Caco-2 (cell line): ENCODE data around the gene KCNN3. TPM values are rescaled to one million over a fixed set of nuclear protein-coding genes. Genes with fewer than 3 reads are reported as not detected.

Source experiments
- BruUV-seq: library from RNA; stranded (reverse); fragments of 400-500 nt; replicated peaks from 2 replicates; lab custom pipeline; 2021; lab: Mats Ljungman, UMichigan
- CTCF ChIA-PET: fragments of 300-600 bp; sonication (Branson Sonifier 250); formaldehyde crosslinking; loops from one replicate; lab custom pipeline; 2022; ENCODE audit warnings: antibody characterized with exemption; lab: Charles Lee
- POLR2A ChIA-PET: fragments of 300-600 bp; sonication (Branson Sonifier 250); formaldehyde crosslinking; loops from one replicate; lab custom pipeline; 2022; ENCODE audit warnings: antibody characterized with exemption; lab: Charles Lee
- DNase-seq, 2 experiments: peaks; one replicate each; pipeline versions ENCODE4 v3.0.0 to v3.0.0-alpha.2; 2020 to 2022
- H3K27me3 ChIP-seq: replicated peaks from 2 replicates; pipeline ENCODE4 v1.6.0; 2011; ENCODE audit warnings: low read length; ENCODE audit not compliant: control insufficient read depth, insufficient read depth
- H3K36me3 ChIP-seq: 2 replicates; pipeline ENCODE4 v1.5.1; 2011; ENCODE audit warnings: low read length; ENCODE audit not compliant: control insufficient read depth, insufficient read depth
- H3K4me1 ChIP-seq: fragments of 250-450 bp; sonication (Bioruptor Pico); 2 replicates; pipeline ENCODE4 v1.5.1; 2020; ENCODE audit warnings: mild to moderate bottlenecking
- H3K4me3 ChIP-seq: 2 replicates; pipeline ENCODE4 v1.5.1; 2011; ENCODE audit warnings: low read depth, mild to moderate bottlenecking, control low read depth, low read length
- H3K9me3 ChIP-seq: fragments of 250-450 bp; sonication (Bioruptor Pico); 2 replicates; pipeline ENCODE4 v1.5.1; 2020; ENCODE audit warnings: mild to moderate bottlenecking, moderate library complexity
- H3K27ac Mint-ChIP-seq: one replicate; pipeline ENCODE4 v1.8.0; 2022; ENCODE audit warnings: mixed read lengths; ENCODE audit not compliant: unreplicated experiment
- H3K27me3 Mint-ChIP-seq: one replicate; pipeline ENCODE4 v1.8.0; 2022; ENCODE audit warnings: mixed read lengths; ENCODE audit not compliant: insufficient read depth, unreplicated experiment
- H3K36me3 Mint-ChIP-seq: one replicate; pipeline ENCODE4 v1.8.0; 2022; ENCODE audit warnings: mild to moderate bottlenecking, mixed read lengths; ENCODE audit not compliant: insufficient read depth, unreplicated experiment
- H3K4me1 Mint-ChIP-seq: one replicate; pipeline ENCODE4 v1.8.0; 2022; ENCODE audit warnings: low read depth, mixed read lengths; ENCODE audit not compliant: unreplicated experiment
- H3K4me3 Mint-ChIP-seq: one replicate; pipeline ENCODE4 v1.8.0; 2022; ENCODE audit warnings: mild to moderate bottlenecking, moderate library complexity, mixed read lengths; ENCODE audit not compliant: unreplicated experiment
- H3K9me3 Mint-ChIP-seq: one replicate; pipeline ENCODE4 v1.8.0; 2022; ENCODE audit warnings: mixed read lengths; ENCODE audit not compliant: unreplicated experiment
- intact Hi-C: fragments of 100-400 bp; cut with micrococcal nuclease; formaldehyde crosslinking; loops from one replicate; pipeline ENCODE4 v1.10.0; 2022; ENCODE audit not compliant: unreplicated experiment
- total RNA-seq: library from RNA; stranded (reverse); gene quantifications from 2 replicates; pipeline ENCODE4 v1.2.3, GENCODE V29; 2022
- TF ChIP-seq, protein P1 (sequence below), 2 experiments: fragments of 200-600 bp in 1 of 2; IDR thresholded peaks; 1 replicate in 1 of 2; 2 replicates in 1 of 2; pipeline versions ENCODE4 v1.5.1 to v1.8.0; 2011 to 2022; ENCODE audit warnings: antibody characterized with exemption in 1 of 2, control low read depth in 1 of 2, inconsistent platforms in 1 of 2, low read depth in 1 of 2, low read length in 1 of 2, mild to moderate bottlenecking in 1 of 2, moderate library complexity in 1 of 2; ENCODE audit not compliant: insufficient read depth in 1 of 2, severe bottlenecking in 1 of 2, unreplicated experiment in 1 of 2

Gene KCNN3
- total RNA-seq, 1 experiment from 2014 or later = 0.05 TPM

DNA sequence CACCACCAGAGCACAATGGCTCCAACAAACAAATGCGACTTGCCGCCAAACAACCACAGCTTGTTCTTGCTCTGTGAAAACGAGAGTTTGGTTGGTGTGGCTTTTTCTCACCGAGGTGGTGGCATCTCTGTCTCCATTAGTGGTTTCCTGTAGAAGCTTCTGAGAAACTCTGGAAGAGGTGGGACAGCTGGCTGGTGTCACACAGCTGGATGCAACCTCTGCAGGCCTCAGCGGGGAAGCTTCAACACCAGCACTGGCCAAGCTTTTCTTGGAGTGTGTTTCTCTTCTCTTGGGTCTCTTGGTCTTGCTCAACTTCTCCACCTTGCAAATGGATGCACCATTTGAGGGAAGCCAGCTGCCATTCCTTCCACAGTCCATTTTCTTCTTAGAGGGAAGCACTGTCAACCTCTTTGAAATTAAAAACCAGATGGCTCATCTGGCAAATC lies 124.8 kb downstream of the KCNN3 start:
- CTCF ChIA-PET = no interaction called here

DNA sequence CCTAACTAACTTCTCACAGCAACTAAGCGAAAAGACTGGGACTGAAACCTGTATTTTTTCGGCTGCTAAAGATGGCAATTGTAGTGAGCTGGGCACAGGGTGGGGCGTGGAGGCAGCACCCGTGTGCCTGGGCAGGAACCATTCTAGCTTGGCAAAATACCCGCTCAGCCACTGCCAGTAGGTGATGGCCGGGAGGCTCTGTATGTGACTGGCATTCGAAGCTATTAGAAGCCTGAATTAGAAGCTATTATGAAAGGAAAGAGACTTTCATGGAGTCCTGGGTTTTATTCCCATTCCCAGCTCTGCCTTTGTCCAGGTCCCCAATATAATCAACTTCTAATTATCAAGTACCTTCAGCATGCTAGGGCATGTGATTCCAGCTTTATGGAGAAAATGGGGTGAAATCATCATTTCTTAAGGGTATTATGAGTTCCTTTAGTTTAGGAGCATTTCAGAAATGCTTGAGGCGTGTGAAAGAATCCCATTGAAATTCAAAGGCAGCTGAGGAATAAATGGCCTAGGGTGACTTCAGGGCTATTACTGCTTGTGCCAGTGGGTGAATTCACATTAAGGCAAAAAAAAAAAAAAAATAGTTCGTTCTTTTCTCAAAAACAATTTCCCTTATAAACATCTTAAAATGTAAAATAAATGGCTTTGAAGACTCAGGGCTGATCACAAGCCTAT lies 125.6 kb downstream of the KCNN3 start:
- DNase-seq = no peak
- H3K27ac Mint-ChIP-seq = no peak overlapping the region
- H3K9me3 Mint-ChIP-seq = no peaks in the 10 kb centered on the region
- ChIA-PET CTCF (interaction anchor here (0.7 kb wide), 1 partner anchor 77 kb away, joined by 5 read pairs; no protein-coding TSS in a partner anchor), POLR2A (no interaction called here)
- no TSS peak for BruUV-seq
- Histone ChIP-seq H3K27me3 (peaks cover 3% of the 10 kb centered on the region), H3K36me3 (no peaks in the 10 kb centered on the region), H3K4me3 (no peak overlapping the region), H3K9me3 (no peaks in the 10 kb centered on the region), H3K4me1 (no peaks in the 10 kb centered on the region)
- TF ChIP-seq, protein P1, sequence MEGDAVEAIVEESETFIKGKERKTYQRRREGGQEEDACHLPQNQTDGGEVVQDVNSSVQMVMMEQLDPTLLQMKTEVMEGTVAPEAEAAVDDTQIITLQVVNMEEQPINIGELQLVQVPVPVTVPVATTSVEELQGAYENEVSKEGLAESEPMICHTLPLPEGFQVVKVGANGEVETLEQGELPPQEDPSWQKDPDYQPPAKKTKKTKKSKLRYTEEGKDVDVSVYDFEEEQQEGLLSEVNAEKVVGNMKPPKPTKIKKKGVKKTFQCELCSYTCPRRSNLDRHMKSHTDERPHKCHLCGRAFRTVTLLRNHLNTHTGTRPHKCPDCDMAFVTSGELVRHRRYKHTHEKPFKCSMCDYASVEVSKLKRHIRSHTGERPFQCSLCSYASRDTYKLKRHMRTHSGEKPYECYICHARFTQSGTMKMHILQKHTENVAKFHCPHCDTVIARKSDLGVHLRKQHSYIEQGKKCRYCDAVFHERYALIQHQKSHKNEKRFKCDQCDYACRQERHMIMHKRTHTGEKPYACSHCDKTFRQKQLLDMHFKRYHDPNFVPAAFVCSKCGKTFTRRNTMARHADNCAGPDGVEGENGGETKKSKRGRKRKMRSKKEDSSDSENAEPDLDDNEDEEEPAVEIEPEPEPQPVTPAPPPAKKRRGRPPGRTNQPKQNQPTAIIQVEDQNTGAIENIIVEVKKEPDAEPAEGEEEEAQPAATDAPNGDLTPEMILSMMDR (IDR thresholded peaks at IDR 0.05; ENCODE audit: insufficient read depth in 1 of 2, low read depth in 1 of 2, low read length in 1 of 2, severe bottlenecking in 1 of 2, unreplicated experiment in 1 of 2) = no peak
- peaks cover 41% of the 10 kb centered on the region for H3K27me3 Mint-ChIP-seq
- intact Hi-C loops = loop anchor here (10.0 kb wide), 1 partner anchor 260 kb away; no protein-coding TSS in a partner anchor
- H3K36me3 Mint-ChIP-seq = no peaks in the 10 kb centered on the region
- H3K4me1 Mint-ChIP-seq = no peaks in the 10 kb centered on the region
- H3K4me3 Mint-ChIP-seq = no peak overlapping the region

More for the DNA sequence above, 124.8 kb downstream of the KCNN3 start:
- peaks cover 41% of the 10 kb centered on the region for H3K27me3 Mint-ChIP-seq
- H3K36me3 ChIP-seq = no peaks in the 10 kb centered on the region
- TF ChIP-seq, protein P1 (IDR thresholded peaks at IDR 0.05; ENCODE audit: insufficient read depth in 1 of 2, low read depth in 1 of 2, low read length in 1 of 2, severe bottlenecking in 1 of 2, unreplicated experiment in 1 of 2) = no peak
- intact Hi-C loops = loop anchor here (10.0 kb wide), 1 partner anchor 261 kb away; no protein-coding TSS in a partner anchor
- no peaks in the 10 kb centered on the region for H3K4me1 ChIP-seq
- no peak for DNase-seq
- no peak overlapping the region for H3K27ac Mint-ChIP-seq
- H3K9me3 ChIP-seq = no peaks in the 10 kb centered on the region
- H3K27me3 ChIP-seq = peaks cover 3% of the 10 kb centered on the region
- H3K4me1 Mint-ChIP-seq = no peaks in the 10 kb centered on the region
- BruUV-seq = no TSS peak
- H3K4me3 ChIP-seq = no peak overlapping the region
- H3K9me3 Mint-ChIP-seq = no peaks in the 10 kb centered on the region
- H3K4me3 Mint-ChIP-seq = no peak overlapping the region
- no peaks in the 10 kb centered on the region for H3K36me3 Mint-ChIP-seq
- POLR2A ChIA-PET = no interaction called here

DNA sequence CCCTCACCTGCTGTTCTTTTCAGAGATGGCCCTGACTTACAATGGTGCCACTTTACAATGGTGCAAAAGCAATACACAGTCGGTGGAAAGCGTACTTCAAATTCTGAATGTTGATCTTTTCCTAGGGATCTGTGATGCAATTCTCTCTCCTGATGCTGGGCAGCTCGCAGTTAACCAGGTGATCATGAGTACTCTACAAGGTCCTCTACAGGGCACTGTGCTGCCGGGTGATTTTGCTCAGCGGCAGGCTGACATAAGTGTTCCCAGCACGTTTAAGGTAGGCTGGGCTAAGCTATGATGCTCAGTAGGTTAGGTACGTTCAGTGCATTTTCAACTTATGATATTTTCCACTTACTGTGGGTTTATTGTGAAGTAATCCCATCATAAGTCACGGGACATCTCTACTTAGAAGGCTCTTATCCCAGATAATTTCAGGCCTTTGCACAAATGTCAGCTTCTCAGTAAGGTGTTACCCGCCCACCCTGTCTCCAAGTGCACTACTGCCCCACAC lies 126.5 kb downstream of the KCNN3 start:
- peaks cover 37% of the 10 kb centered on the region for H3K27me3 Mint-ChIP-seq
- no peaks in the 10 kb centered on the region for H3K36me3 ChIP-seq
- ChIA-PET POLR2A (no interaction called here), CTCF (no interaction called here)
- DNase-seq = no peak
- H3K4me1 Mint-ChIP-seq = no peaks in the 10 kb centered on the region
- TF ChIP-seq, protein P1 (IDR thresholded peaks at IDR 0.05; ENCODE audit: insufficient read depth in 1 of 2, low read depth in 1 of 2, low read length in 1 of 2, severe bottlenecking in 1 of 2, unreplicated experiment in 1 of 2) = no peak
- no peaks in the 10 kb centered on the region for H3K36me3 Mint-ChIP-seq
- H3K27ac Mint-ChIP-seq = no peak overlapping the region
- peaks cover 3% of the 10 kb centered on the region for H3K27me3 ChIP-seq
- no peaks in the 10 kb centered on the region for H3K9me3 ChIP-seq
- H3K4me3 ChIP-seq = no peak overlapping the region
- no TSS peak for BruUV-seq
- no peaks in the 10 kb centered on the region for H3K9me3 Mint-ChIP-seq
- H3K4me1 ChIP-seq = no peaks in the 10 kb centered on the region
- no peak overlapping the region for H3K4me3 Mint-ChIP-seq
- intact Hi-C loops = loop anchor here (10.0 kb wide), 1 partner anchor 259 kb away; no protein-coding TSS in a partner anchor
